Right lobe of liver (tissue), 6 donors: Measurements from ENCODE around the gene CORO2A. TPM values are rescaled to one million over a fixed set of nuclear protein-coding genes. Genes with fewer than 3 reads are reported as not detected.

Experiments used
- ATAC-seq, 4 donors: fragments of 200-7000 bp; cut with Tn5 transposase; one replicate each; pipeline ENCODE4 v1.9.1; 2020; ENCODE audit warnings: mild to moderate bottlenecking in 4 of 4, moderate library complexity in 4 of 4
- DNase-seq, 3 donors: peaks; one replicate each; pipeline ENCODE4 v3.0.0-alpha.2; 2020
- H3K27ac ChIP-seq, 3 donors: fragments of 200-600 bp; one replicate each; pipeline ENCODE4 v1.8.0; 2022
- H3K27me3 ChIP-seq, 2 donors: fragments of 200-600 bp; one replicate each; pipeline ENCODE4 v1.8.0; 2022
- H3K36me3 ChIP-seq, 4 donors: fragments of 200-600 bp; sonication (generic) in 1 of 4; one replicate each; pipeline versions ENCODE4 v1.5.1 to v1.8.0; 2017 to 2022; ENCODE audit warnings: control low read depth in 1 of 4
- H3K4me1 ChIP-seq, 4 donors: fragments of 200-600 bp; sonication (generic) in 1 of 4; one replicate each; pipeline versions ENCODE4 v1.5.1 to v1.8.0; 2017 to 2022; ENCODE audit warnings: control low read depth in 1 of 4
- H3K4me3 ChIP-seq, 3 donors: fragments of 200-600 bp; one replicate each; pipeline ENCODE4 v1.8.0; 2022
- H3K9me3 ChIP-seq, 4 donors: fragments of 200-600 bp; sonication (generic) in 1 of 4; one replicate each; pipeline versions ENCODE4 v1.5.1 to v1.8.0; 2017 to 2022; ENCODE audit warnings: control low read depth in 1 of 4
- POLR2A ChIP-seq: fragments of 450-650 bp; IDR thresholded peaks from one replicate; pipeline ENCODE4 v1.6.1; 2017; ENCODE audit warnings: antibody characterized with exemption, mild to moderate bottlenecking
- WGBS: methylation state at CpG from one replicate; pipeline ENCODE4 v1.1.6; 2018; ENCODE audit warnings: low coverage, low lambda C conversion rate; ENCODE audit not compliant: insufficient coverage; ENCODE audit errors: missing lambda C conversion rate; 5-methylcytosine and 5-hydroxymethylcytosine counted together
- intact Hi-C, 2 donors: fragments of 100-400 bp; cut with DNase I; formaldehyde crosslinking; loops; one replicate each; pipeline versions ENCODE4 v1.11.2 to v1.14.1; 2022
- total RNA-seq, 6 experiments: library from RNA; depleted of rRNA in 2 of 6; stranded (reverse); fragments of >200 nt in 2 of 6; fragmentation: NEBNext Ultra II Directional in 3 of 6; extraction: Animal tissue kit (Norgen Biotek cat#: 25700) in 3 of 6; gene quantifications; one replicate each; pipeline versions ENCODE4 v1.1.0 to v1.2.4, GENCODE V29; 2016 to 2023
- TF ChIP-seq, protein P1 (sequence below), 4 donors: fragments of 200-600 bp in 3 of 4; fragments of 450-650 bp in 1 of 4; IDR thresholded peaks; one replicate each; pipeline versions ENCODE4 v1.5.1 to v1.8.0; 2016 to 2022; ENCODE audit warnings: antibody characterized with exemption in 4 of 4, mild to moderate bottlenecking in 2 of 4
- donor health status: DM: no; HTN: yes; CAD: no.
- donor health status: DM: no; HTN: no; CAD: no.
- donor health status: DM: no; HTN: no; CAD: no.
- donor health status: DM: no; HTN: yes; CAD: no.
- donor health status: DM: no; HTN: yes; CAD: no.

CORO2A gene
- total RNA-seq, 6 experiments from 2014 or later = 0.67 to 6.2 (median 3.3) TPM

DNA sequence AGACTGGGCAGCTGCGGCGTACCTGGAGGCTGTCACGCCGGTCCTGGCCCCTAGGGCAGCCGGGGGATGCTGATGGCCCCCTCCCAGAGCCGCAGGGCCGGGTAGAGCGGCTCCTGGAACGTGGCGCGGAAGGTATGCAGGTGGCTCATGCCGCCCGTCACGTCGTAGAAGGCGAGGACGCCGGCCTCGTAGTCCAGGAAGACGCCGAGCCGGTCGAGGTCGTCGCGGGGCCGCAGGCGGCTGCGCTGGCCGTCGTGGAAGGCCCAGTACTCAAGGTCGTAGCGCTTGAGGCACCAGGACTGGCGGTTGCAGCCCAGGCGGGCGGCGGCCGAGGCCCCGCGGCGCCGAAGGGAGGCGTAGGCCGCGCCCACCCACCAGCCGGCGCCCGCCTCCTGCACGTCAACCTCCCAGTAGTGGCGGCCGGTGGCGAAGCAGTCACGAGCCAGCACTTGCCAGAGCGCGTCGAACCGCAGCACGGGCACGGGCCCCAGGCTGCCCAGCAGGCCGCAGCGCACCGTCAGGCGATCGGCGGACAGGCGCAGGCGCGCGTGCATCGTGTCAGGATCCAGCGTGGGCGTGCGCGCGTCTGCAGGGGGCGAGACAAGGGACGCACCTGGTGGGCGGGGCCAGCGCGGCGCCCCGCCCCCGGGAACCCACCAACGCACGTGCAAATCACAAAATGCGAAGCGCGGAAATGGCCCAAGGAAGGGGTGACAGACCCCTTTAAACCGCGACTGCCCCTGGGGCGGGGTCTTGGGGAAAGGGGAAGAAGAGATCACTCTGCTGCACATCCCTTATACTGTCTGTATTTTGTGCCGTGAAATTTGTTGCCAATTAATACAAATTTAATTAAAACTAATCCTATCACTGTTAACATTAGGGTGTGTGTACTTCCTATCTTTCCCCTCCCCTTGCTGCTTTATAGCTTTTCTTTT, 104.8 kb downstream of the CORO2A start:
- peak in 2 of 4 donors; percentile 15 to 39 for ATAC-seq
- 70% methylated on average over 19 of the region's 92 CpGs for WGBS
- Histone ChIP-seq H3K9me3 (no peaks in the 10 kb centered on the region), H3K4me3 (peak overlapping the region in 1 of 3 donors; percentile 15), H3K36me3 (no peaks in the 10 kb centered on the region), H3K4me1 (peaks cover 0 to 13% (median 5%) of the 10 kb centered on the region in 4 donors), H3K27me3 (no peaks in the 10 kb centered on the region), H3K27ac (no peak overlapping the region)
- TF ChIP-seq, protein P1, sequence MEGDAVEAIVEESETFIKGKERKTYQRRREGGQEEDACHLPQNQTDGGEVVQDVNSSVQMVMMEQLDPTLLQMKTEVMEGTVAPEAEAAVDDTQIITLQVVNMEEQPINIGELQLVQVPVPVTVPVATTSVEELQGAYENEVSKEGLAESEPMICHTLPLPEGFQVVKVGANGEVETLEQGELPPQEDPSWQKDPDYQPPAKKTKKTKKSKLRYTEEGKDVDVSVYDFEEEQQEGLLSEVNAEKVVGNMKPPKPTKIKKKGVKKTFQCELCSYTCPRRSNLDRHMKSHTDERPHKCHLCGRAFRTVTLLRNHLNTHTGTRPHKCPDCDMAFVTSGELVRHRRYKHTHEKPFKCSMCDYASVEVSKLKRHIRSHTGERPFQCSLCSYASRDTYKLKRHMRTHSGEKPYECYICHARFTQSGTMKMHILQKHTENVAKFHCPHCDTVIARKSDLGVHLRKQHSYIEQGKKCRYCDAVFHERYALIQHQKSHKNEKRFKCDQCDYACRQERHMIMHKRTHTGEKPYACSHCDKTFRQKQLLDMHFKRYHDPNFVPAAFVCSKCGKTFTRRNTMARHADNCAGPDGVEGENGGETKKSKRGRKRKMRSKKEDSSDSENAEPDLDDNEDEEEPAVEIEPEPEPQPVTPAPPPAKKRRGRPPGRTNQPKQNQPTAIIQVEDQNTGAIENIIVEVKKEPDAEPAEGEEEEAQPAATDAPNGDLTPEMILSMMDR (IDR thresholded peaks at IDR 0.05) = no peak
- no peak for TF ChIP-seq POLR2A
- intact Hi-C loops = no loop called here
- peak in 1 of 3 donors; percentile 29 for DNase-seq

DNA sequence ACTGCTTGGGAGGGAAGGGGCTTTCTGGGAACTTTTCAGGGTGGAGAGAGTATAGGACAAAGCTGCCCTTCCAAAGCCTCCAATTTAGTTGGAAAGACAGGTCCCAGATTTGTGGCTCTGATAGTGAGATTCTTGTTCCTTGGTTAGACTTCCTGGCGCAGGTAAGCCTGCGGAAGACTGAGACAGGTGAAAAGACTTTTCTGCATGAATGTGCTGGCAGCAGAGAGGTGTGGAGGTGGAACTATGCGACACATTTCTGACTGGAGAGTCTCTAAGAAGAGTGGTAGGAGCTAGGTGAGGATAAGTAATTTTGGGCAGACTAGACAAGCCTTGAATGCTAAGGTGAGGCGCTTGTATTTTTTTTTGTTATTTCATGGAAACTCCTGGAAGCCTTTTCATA, 106.0 kb downstream of the CORO2A start:
- no peak for DNase-seq
- Histone ChIP-seq H3K27ac (no peak overlapping the region), H3K36me3 (peaks cover 0 to 5% (median 0%) of the 10 kb centered on the region in 4 donors), H3K4me1 (peaks cover 0 to 25% (median 11%) of the 10 kb centered on the region in 4 donors), H3K4me3 (no peak overlapping the region), H3K9me3 (no peaks in the 10 kb centered on the region), H3K27me3 (no peaks in the 10 kb centered on the region)
- intact Hi-C loops = no loop called here
- TF ChIP-seq, protein P1 (IDR thresholded peaks at IDR 0.05) = no peak
- no peak for TF ChIP-seq POLR2A
- ATAC-seq = no peak
- 98% methylated on average over 4 of the region's 4 CpGs for WGBS

DNA sequence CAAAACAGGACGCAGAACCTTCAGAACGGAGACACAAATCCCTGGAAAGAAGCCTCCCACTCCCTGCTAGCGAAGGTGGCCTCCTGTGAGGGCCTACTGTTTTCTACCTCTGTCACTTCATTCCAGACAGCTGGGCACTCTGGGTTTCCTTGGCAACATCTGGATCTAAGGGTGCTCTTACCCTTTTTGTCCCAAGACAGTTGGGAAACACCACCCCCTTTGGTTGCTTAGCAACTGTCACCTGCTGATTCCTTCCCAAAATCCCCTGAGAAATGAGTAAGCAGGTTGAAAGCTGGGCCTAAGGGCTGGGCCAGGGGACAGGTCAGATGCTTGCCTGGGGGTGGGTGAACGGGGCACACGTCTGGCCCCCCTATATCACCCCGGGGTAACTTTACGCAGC, 106.5 kb downstream of the CORO2A start:
- Histone ChIP-seq H3K36me3 (peaks cover 0 to 8% (median 2%) of the 10 kb centered on the region in 4 donors), H3K4me1 (peaks cover 0 to 30% (median 14%) of the 10 kb centered on the region in 4 donors), H3K27me3 (no peaks in the 10 kb centered on the region), H3K4me3 (no peak overlapping the region), H3K9me3 (no peaks in the 10 kb centered on the region), H3K27ac (no peak overlapping the region)
- ATAC-seq = no peak
- intact Hi-C loops = no loop called here
- no peak for DNase-seq
- 97% methylated on average over 5 of the region's 7 CpGs for WGBS
- TF ChIP-seq, protein P1 (IDR thresholded peaks at IDR 0.05) = no peak
- no peak for TF ChIP-seq POLR2A

DNA sequence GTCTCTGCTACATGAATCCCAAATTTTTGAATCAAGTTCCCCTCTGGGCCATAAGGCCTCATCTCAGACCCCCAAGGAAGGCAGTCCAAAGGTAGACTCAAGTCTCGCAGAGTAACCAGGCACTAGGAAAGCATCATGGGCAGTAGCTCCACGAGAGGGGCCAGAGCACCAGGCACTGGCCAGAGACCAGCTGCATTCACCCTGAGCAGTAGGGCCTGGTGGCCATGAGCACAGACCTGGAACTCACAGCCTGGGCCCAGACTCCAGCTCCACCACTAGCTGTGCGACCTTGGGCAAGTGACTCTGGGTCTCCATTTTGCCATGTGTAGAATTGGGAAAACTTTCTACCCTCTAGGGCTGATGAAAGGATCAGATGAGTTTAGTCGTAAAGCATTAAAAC, 107.4 kb downstream of the CORO2A start:
- H3K4me1 ChIP-seq = peaks cover 0 to 34% (median 15%) of the 10 kb centered on the region in 4 donors
- H3K27ac ChIP-seq = no peak overlapping the region
- no peak overlapping the region for H3K4me3 ChIP-seq
- no peaks in the 10 kb centered on the region for H3K27me3 ChIP-seq
- 83% methylated on average over 1 of the region's 4 CpGs for WGBS
- ATAC-seq (no peak), DNase-seq (no peak)
- intact Hi-C loops = no loop called here
- no peaks in the 10 kb centered on the region for H3K9me3 ChIP-seq
- TF ChIP-seq POLR2A = no peak
- TF ChIP-seq, protein P1 (IDR thresholded peaks at IDR 0.05) = no peak
- H3K36me3 ChIP-seq = peaks cover 0 to 12% (median 4%) of the 10 kb centered on the region in 4 donors
